Measurements from ENCODE around the gene ST7.

DNA sequence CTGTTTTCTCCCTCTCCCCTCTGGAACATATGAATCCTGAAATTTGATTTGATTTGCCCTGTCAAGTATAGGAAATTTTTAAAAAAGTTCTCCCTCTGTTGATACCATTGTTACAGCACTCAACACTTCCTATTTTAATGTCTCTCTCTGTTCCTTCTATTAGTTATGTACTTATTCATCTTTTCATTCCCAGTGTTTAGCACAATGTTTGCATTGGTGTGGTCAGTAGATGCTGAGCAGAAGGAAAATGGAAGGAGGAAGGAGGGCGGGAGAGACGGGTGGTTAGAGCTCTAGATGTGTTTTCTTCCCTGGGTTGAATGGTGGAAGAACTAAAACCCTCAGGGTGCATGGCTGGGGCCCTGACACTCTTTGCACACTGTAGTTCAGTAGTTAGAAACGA lies 290.1 kb downstream of the ST7 start:
- TF ChIP-seq, protein P1, sequence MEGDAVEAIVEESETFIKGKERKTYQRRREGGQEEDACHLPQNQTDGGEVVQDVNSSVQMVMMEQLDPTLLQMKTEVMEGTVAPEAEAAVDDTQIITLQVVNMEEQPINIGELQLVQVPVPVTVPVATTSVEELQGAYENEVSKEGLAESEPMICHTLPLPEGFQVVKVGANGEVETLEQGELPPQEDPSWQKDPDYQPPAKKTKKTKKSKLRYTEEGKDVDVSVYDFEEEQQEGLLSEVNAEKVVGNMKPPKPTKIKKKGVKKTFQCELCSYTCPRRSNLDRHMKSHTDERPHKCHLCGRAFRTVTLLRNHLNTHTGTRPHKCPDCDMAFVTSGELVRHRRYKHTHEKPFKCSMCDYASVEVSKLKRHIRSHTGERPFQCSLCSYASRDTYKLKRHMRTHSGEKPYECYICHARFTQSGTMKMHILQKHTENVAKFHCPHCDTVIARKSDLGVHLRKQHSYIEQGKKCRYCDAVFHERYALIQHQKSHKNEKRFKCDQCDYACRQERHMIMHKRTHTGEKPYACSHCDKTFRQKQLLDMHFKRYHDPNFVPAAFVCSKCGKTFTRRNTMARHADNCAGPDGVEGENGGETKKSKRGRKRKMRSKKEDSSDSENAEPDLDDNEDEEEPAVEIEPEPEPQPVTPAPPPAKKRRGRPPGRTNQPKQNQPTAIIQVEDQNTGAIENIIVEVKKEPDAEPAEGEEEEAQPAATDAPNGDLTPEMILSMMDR (IDR thresholded peaks at IDR 0.05; ENCODE audit: extremely low read depth in 1 of 2, insufficient read depth in 1 of 2, low read depth in 1 of 2, low read length in 2 of 2), result no peak
- TF ChIP-seq EZH2 (IDR thresholded peaks at IDR 0.05; ENCODE audit: borderline replicate concordance, low read depth, low read length, severe bottlenecking) (no peak), POLR2AphosphoS5 (IDR thresholded peaks at IDR 0.05; ENCODE audit: insufficient read depth, low read depth, low read length) (no peak), MYC (IDR thresholded peaks at IDR 0.05; ENCODE audit: low read depth, low read length) (no peak), POLR2A (IDR thresholded peaks at IDR 0.05; ENCODE audit: low read depth, low read length) (no peak)

All from endothelial cell of umbilical vein (primary cell).